ENCODE measurements around the gene GCGR. TPM values are rescaled to one million over a fixed set of nuclear protein-coding genes. Genes with fewer than 3 reads are reported as not detected.

The GCGR gene
- total RNA-seq, 1 donor from 2014 or later = not detected

DNA sequence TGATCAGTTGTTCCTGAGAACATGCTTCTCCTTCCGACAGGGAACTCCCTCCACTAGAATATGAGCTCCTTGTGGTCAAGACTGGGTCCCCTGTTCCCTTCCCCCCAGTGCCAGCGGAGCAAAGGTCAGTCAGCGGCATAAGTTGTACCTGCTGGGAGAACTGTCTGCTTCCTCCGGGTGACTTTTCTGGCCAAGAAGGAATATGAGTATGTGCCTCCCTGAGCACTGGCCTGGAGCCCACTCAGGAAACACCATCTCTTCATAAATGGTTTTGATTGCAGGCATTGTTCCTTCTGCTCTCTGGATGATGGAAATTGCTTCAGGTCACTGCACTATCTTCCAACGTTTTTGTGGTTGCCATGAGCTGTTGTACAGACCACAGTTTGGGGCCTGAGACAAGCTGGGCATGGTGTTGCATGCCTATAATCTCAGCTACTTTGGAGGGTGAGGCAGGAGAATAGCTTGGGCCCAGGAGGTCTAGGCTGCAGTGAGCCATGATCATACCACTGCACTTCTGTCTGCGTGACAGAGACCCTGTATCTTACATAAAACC, 59.2 kb downstream of the GCGR start:
- H3K4me1 Mint-ChIP-seq (ENCODE audit: low read depth) = peaks cover 71% of the 10 kb centered on the region
- H3K27me3 Mint-ChIP-seq (ENCODE audit: low read depth) = no peaks in the 10 kb centered on the region
- no peaks in the 10 kb centered on the region for H3K9me3 Mint-ChIP-seq (ENCODE audit: low read depth)
- no peak for TF ChIP-seq CTCF (IDR thresholded peaks at IDR 0.05)
- peak overlapping the region; percentile 91 for H3K27ac Mint-ChIP-seq (ENCODE audit: unreplicated experiment)
- peaks cover 7% of the 10 kb centered on the region for H3K36me3 Mint-ChIP-seq (ENCODE audit: low read depth)
- DNase-seq (ENCODE audit: low spot score) = no peak
- H3K4me3 Mint-ChIP-seq (ENCODE audit: unreplicated experiment) = peak overlapping the region; percentile 67

Other genes starting within 250 kb of the GCGR start
- 104 to 118 TPM (median 110 TPM) in 3 replicates for gene NPLOC4, start 167.0 kb upstream of the GCGR start, total RNA-seq
- gene TSPAN10, start 167.0 kb upstream of the GCGR start, total RNA-seq = 1.7 to 2.2 TPM (median 1.8 TPM) in 3 replicates
- not detected in 3 replicates for gene PDE6G, start 147.6 kb upstream of the GCGR start, total RNA-seq
- gene OXLD1, start 137.5 kb upstream of the GCGR start, total RNA-seq = 24.2 to 32.7 TPM (median 26.5 TPM) in 3 replicates
- 13.8 to 19.1 TPM (median 15.4 TPM) in 3 replicates for gene CCDC137, start 137.4 kb upstream of the GCGR start, total RNA-seq
- 29.5 to 32.6 TPM (median 32.5 TPM) in 3 replicates for gene ARL16, start 120.4 kb upstream of the GCGR start, total RNA-seq
- 87.4 to 93.1 TPM (median 89.6 TPM) in 3 replicates for gene HGS, start 120.1 kb upstream of the GCGR start, total RNA-seq
- 38.7 to 48.6 TPM (median 41.8 TPM) in 3 replicates for gene MRPL12, start 100.8 kb upstream of the GCGR start, total RNA-seq
- gene SLC25A10, start 91.9 kb upstream of the GCGR start, total RNA-seq = 5.6 to 8.5 TPM (median 5.7 TPM) in 3 replicates
- gene MCRIP1, start 29.1 kb downstream of the GCGR start, total RNA-seq = 122 to 133 TPM (median 131 TPM) in 3 replicates
- gene PPP1R27, start 30.9 kb downstream of the GCGR start, total RNA-seq = not detected in 3 replicates
- 958 to 1,257 TPM (median 1,012 TPM) in 3 replicates for gene P4HB, start 56.4 kb downstream of the GCGR start, total RNA-seq
- gene ARHGDIA, start 67.2 kb downstream of the GCGR start, total RNA-seq = 452 to 481 TPM (median 476 TPM) in 3 replicates
- gene ALYREF, start 87.4 kb downstream of the GCGR start, total RNA-seq = 56.0 to 73.7 TPM (median 59.8 TPM) in 3 replicates
- 120 to 132 TPM (median 122 TPM) in 3 replicates for gene ANAPC11, start 87.6 kb downstream of the GCGR start, total RNA-seq
- 0.48 to 1.3 TPM (median 1.3 TPM) in 3 replicates for gene NPB, start 98.1 kb downstream of the GCGR start, total RNA-seq
- 28.5 to 32.5 TPM (median 28.8 TPM) in 3 replicates for gene PCYT2, start 107.2 kb downstream of the GCGR start, total RNA-seq
- 14.5 to 16.0 TPM (median 15.8 TPM) in 3 replicates for gene SIRT7, start 114.0 kb downstream of the GCGR start, total RNA-seq
- 28.3 to 38.1 TPM (median 37.8 TPM) in 3 replicates for gene MAFG, start 123.6 kb downstream of the GCGR start, total RNA-seq
- 154 to 235 TPM (median 224 TPM) in 3 replicates for gene PYCR1, start 133.2 kb downstream of the GCGR start, total RNA-seq
- gene MYADML2, start 143.1 kb downstream of the GCGR start, total RNA-seq = not detected in 3 replicates
- 0.29 TPM in 1 of 3 replicates, not detected in the others for gene NOTUM, start 157.0 kb downstream of the GCGR start, total RNA-seq
- 30.4 to 36.9 TPM (median 36.1 TPM) in 3 replicates for gene ASPSCR1, start 173.5 kb downstream of the GCGR start, total RNA-seq
- gene CENPX, start 218.7 kb downstream of the GCGR start, total RNA-seq = 18.1 to 25.1 TPM (median 19.2 TPM) in 3 replicates
- gene LRRC45, start 219.2 kb downstream of the GCGR start, total RNA-seq = 7.9 to 12.8 TPM (median 8.2 TPM) in 3 replicates
- 14.9 to 32.7 TPM (median 32.3 TPM) in 3 replicates for gene RAC3, start 227.5 kb downstream of the GCGR start, total RNA-seq
- 52.8 to 59.8 TPM (median 58.2 TPM) in 3 replicates for gene DCXR, start 233.5 kb downstream of the GCGR start, total RNA-seq
- gene RFNG, start 247.7 kb downstream of the GCGR start, total RNA-seq = 29.7 to 47.4 TPM (median 45.2 TPM) in 3 replicates
- gene GPS1, start 247.7 kb downstream of the GCGR start, total RNA-seq = 79.8 to 103 TPM (median 82.8 TPM) in 3 replicates

Measured in chondrocyte (in vitro differentiated cells).